Measurements from ENCODE around the gene SLC5A4.
"Not testable (repeated sequence)": the region's sequence is repeated elsewhere in the genome, so short reads cannot be mapped to it uniquely, and the experiment has no call there.

SLC5A4 gene

DNA sequence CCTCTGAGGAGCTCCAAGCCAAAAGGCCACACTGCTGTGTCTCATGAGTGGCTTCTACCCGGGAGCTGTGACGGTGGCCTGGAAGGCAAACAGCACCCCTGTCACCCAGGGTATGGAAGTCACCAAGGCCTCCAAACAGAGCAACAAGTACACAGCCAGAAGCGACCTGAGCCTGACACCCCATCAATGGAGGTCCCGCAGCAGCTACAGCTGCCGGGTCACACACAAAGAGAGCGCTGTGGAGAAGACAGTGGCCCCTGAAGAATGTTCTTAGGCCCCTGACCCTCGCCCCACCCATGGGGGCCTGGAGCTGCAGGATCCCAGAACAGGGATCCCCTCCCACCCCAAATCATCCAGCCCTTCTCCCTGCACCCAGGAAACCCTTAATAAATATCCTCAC lies 55.2 kb downstream of the SLC5A4 start:
- DNase-seq (ENCODE audit: low read depth in 2 of 2), result no peak

DNA sequence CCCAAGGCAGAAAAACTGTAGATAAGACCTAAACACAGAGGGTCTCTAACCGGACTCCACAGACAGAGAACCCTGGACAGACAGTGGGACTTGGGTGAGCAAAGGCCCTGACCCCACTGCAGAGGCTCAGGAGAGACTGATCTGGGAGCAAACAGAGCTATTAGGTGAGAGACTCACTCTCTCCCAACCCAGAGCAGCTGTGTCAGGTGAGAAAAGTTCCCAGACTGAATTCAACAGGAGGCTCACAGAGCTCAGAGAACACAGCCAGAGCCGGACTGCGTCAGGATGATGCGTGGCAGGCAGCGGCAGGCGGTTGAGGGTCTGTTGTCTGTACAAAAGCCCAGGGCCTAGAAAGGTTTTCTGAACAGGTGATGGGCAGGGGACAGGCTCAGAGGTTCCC lies 55.8 kb downstream of the SLC5A4 start:
- DNase-seq (ENCODE audit: low read depth in 2 of 2), result no peak

- not testable (repeated sequence) for DNase-seq (ENCODE audit: low read depth in 2 of 2)
These were observed 57.5 kb downstream of the SLC5A4 start for GRCh38 chr22:32197553-32198226.

- DNase-seq (ENCODE audit: low read depth in 2 of 2), result not testable (repeated sequence)
These were observed 59.2 kb downstream of the SLC5A4 start for GRCh38 chr22:32195900-32196299.

DNA sequence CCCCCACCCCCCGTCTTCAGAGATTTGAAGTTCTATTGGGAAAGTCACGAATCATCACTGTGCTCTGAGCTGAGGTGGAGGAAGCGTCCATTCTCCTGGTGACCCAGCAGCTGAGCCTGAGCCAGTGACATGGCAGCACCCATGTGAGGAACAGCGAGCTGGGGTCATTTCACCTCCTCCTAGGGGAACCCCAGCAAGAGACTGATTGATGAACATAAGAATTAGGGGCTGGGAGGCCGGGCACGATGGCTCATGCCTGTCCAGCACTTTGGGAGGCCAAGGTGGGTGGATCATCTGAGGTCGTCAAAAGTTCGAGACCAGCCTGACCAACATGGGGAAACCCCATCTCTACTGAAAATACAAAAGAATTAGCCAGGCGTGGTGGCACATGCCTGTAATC lies 61.8 kb downstream of the SLC5A4 start:
- DNase-seq (ENCODE audit: low read depth in 2 of 2), result not testable (repeated sequence)

DNA sequence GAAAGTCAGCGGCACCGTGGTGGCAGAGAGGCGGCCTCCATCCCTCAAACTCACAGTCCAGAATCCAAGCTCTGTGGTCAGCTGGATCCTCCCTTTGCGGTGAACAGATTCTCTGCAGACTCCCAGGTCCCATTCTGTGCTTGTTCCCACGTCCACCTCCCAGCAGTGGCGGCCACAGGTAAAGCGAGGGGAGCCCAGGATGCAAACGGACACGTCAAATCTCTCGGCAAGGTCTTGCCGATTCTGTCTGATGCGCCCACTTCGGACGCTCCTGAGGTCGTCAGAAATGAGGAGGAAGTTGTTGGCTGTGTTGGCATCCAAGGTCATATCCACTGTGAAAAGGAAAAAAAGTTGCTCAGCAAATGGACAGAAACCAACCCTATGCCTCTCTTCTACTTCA lies 64.1 kb downstream of the SLC5A4 start:
- not testable (repeated sequence) for DNase-seq (ENCODE audit: low read depth in 2 of 2)

DNA sequence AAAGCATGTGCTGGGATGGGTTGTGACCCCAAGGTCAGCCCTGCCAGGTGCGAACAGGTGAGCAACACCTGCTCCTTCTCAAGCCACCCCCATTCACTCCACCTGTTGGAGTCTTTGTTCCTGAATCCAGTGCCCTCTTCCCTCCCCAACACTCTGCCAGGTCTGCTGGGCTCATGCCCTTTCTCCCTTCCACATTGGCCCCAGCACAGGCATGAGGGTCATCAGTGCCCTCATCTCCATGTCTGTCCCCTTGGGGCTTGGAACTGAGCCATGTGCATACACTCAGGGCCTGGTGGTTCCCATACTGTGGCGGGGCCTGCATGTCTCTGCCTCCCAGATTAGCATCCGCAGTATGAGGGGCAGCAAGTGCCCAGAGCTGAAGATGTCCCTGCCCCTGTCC lies 69.3 kb downstream of the SLC5A4 start:
- no peak for DNase-seq (ENCODE audit: low read depth in 2 of 2)

GRCh38 chr22:32183625-32184024 lies 71.5 kb downstream of the SLC5A4 start:
- DNase-seq (ENCODE audit: low read depth in 2 of 2), result no peak

DNA sequence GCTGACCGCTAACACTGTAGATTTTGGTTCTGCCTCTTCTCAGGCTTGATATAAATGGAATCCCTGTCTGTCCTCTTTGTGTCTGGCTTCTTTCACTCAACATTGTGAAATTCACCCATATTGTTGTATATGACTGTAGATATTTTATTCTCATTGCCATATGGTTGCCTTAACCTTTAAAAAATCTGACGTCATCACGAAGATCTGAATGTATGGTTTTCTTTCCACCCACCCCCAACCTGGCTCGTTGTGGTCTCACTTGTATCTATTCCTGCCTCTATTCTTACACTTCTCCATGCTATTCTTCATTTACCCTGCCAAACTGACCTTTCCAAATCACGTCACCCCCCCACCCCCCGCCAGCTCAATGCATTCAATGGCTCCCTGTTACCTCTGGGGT lies 74.1 kb downstream of the SLC5A4 start:
- no peak for DNase-seq (ENCODE audit: low read depth in 2 of 2)

GRCh38 chr22:32177221-32177765 lies 77.9 kb downstream of the SLC5A4 start:
- no peak for DNase-seq (ENCODE audit: low read depth in 2 of 2)

- DNase-seq (ENCODE audit: low read depth in 2 of 2), result no peak
These were observed 79.2 kb downstream of the SLC5A4 start for GRCh38 chr22:32175683-32176644.

DNA sequence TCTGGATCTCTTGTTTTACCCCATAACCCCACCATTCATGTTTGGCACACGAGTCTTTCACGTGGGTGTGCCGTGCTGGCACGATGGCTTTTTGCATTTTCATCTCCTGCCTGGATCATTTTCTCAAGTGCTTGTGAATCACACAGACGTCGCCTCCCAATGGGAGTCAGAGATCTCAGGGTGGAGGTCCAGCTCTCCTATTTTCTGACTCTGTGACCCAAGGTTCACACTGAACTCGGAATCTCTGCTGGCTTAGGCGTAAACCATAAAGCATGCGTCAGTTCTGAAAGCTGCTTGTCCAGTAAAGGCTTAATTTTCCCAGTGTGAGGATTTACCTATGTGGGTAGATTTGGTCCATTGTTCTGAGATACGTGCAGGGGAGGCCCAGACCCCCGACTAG lies 80.0 kb downstream of the SLC5A4 start:
- DNase-seq (ENCODE audit: low read depth in 2 of 2), result no peak

Measured in stimulated activated CD4-positive, alpha-beta T cell treated with anti-CD3 and anti-CD28 coated beads, Interleukin-12 subunit alpha, Interleukin-12 subunit beta, amount 100 ng/mL, for 24 hours (primary cell).